Occipital lobe (tissue), 2 donors: Measurements from ENCODE around the gene HHIPL2. TPM values are rescaled to one million over a fixed set of nuclear protein-coding genes. Genes with fewer than 3 reads are reported as not detected.
A peak's percentile ranks its signal among the peaks of the same experiment; 100 is the strongest.

Experiments used
- DNase-seq: peaks from one replicate; lab custom pipeline; 2025; lab: John Stamatoyannopoulos, UW
- total RNA-seq: library from RNA; depleted of rRNA; stranded (reverse); fragments of >200 nt; gene quantifications from one replicate; pipeline ENCODE4 v1.2.3, GENCODE V29; 2014

The HHIPL2 gene
- 0.16 TPM for total RNA-seq

GRCh38 chr1:222547944-222548671, at the start of gene HHIPL2:
HHIPL2 (minus strand) TSS chr1:222548104; CDS start chr1:222548044, 60 bp downstream.
- no peak for DNase-seq

GRCh38 chr1:222596696-222597095, 48.8 kb upstream of the HHIPL2 start:
- no peak for DNase-seq

GRCh38 chr1:222594789-222595188, 46.9 kb upstream of the HHIPL2 start:
- no peak for DNase-seq

GRCh38 chr1:222592171-222592570, 44.3 kb upstream of the HHIPL2 start:
- DNase-seq = no peak

GRCh38 chr1:222589462-222590302, 41.8 kb upstream of the HHIPL2 start, which contains the start of gene TAF1A:
TAF1A (minus strand) TSS chr1:222589933.
- peak; percentile 85 for DNase-seq

GRCh38 chr1:222588135-222588534, 40.2 kb upstream of the HHIPL2 start:
- DNase-seq = no peak

GRCh38 chr1:222586842-222587241, 38.9 kb upstream of the HHIPL2 start:
- no peak for DNase-seq

GRCh38 chr1:222583079-222583478, 35.2 kb upstream of the HHIPL2 start:
- DNase-seq = no peak

GRCh38 chr1:222582099-222582774, 34.3 kb upstream of the HHIPL2 start:
- no peak for DNase-seq

- DNase-seq = no peak
These were observed 31.4 kb upstream of the HHIPL2 start for GRCh38 chr1:222579316-222579715.

- no peak for DNase-seq
These were observed 22.9 kb upstream of the HHIPL2 start for GRCh38 chr1:222570837-222571236.

GRCh38 chr1:222561656-222562055, 13.8 kb upstream of the HHIPL2 start:
- no peak for DNase-seq

- no peak for DNase-seq
These were observed 9.7 kb upstream of the HHIPL2 start for GRCh38 chr1:222557574-222557973.

GRCh38 chr1:222557148-222557547, 9.2 kb upstream of the HHIPL2 start:
- no peak for DNase-seq

GRCh38 chr1:222555992-222556615, 8.2 kb upstream of the HHIPL2 start:
- DNase-seq = no peak

GRCh38 chr1:222554177-222554576, 6.3 kb upstream of the HHIPL2 start:
- DNase-seq = no peak

GRCh38 chr1:222552882-222553281, 5.0 kb upstream of the HHIPL2 start:
- DNase-seq = no peak

- DNase-seq = no peak
These were observed 667 bp downstream of the HHIPL2 start for GRCh38 chr1:222547260-222547614.

- DNase-seq = no peak
These were observed 1.2 kb downstream of the HHIPL2 start for GRCh38 chr1:222546548-222547259.

GRCh38 chr1:222546091-222546490, 1.8 kb downstream of the HHIPL2 start:
- DNase-seq = no peak

- no peak for DNase-seq
These were observed 4.1 kb downstream of the HHIPL2 start for GRCh38 chr1:222543817-222544216.
